Neutrophil (primary cell): ENCODE measurements around the gene TRIM17.

Experiments
- H3K27ac ChIP-seq: fragments of 200-600 bp; sonication (generic); 2 replicates; pipeline ENCODE4 v1.5.1; 2016; ENCODE audit warnings: mild to moderate bottlenecking, moderate library complexity
- H3K27me3 ChIP-seq: fragments of 200-600 bp; sonication (generic); 2 replicates; pipeline ENCODE4 v1.6.0; 2016; ENCODE audit warnings: mild to moderate bottlenecking
- H3K36me3 ChIP-seq: fragments of 200-600 bp; sonication (generic); 2 replicates; pipeline ENCODE4 v1.5.1; 2017
- H3K4me1 ChIP-seq, 2 experiments: fragments of 200-600 bp in 1 of 2; sonication (generic) in 1 of 2; 1 replicate in 1 of 2; 2 replicates in 1 of 2; pipeline versions ENCODE4 v1.5.1 to v1.6.1; 2013 to 2016; ENCODE audit warnings: low read depth in 1 of 2, low read length in 1 of 2, mild to moderate bottlenecking in 1 of 2, moderate library complexity in 1 of 2; ENCODE audit not compliant: control insufficient read depth in 1 of 2, insufficient read depth in 1 of 2
- H3K4me3 ChIP-seq, 2 experiments: fragments of 200-600 bp in 1 of 2; sonication (generic) in 1 of 2; 1 replicate in 1 of 2; 2 replicates in 1 of 2; pipeline ENCODE4 v1.5.1; 2013 to 2016; ENCODE audit warnings: low read depth in 1 of 2, low read length in 1 of 2, mild to moderate bottlenecking in 1 of 2, moderate library complexity in 1 of 2
- H3K9me3 ChIP-seq: fragments of 200-600 bp; sonication (generic); 2 replicates; pipeline ENCODE4 v1.5.1; 2016
- TF ChIP-seq, protein P1 (sequence below): fragments of 200-600 bp; sonication (generic); IDR thresholded peaks from 2 replicates; pipeline ENCODE4 v1.5.1; 2016; ENCODE audit warnings: antibody characterized with exemption

Gene TRIM17

DNA sequence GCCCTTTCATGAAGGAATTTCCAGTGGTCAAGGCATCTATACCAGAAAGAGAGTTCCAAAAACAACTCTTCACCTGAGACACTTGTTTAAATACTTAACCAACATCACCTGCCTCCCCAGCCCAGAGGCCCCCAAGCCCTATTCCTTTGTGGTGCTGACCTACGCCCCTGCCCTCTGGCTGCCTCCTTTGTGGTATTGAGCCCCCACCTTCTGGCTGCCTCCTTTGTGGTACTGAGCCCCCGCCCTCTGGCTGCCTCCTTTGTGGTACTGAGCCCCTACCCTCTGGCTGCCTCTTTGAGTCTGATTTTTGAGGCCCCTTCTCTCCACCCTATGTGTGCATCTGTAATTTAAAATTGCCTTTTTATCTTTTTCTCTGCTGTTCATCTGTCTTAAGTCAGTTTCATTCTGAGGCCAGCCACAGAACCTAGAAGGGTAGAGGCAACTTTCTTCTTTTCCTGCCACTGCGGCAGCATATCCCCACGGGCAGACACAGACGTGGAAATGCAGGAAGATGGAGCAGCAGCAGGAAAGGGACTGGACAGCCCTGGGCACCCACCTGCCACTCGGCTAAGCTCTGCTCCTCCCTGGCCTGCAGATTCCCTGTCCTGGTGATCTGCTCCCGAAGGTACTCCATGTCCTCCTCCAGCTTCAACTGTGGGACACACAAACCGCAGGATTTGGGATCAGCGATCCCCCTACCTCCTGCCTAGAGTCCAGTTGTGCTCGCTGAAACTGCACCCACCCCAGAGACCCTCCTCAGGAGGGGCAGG lies 3.2 kb downstream of the TRIM17 start:
- Histone ChIP-seq H3K4me3 (no peak overlapping the region), H3K36me3 (peaks cover 14% of the 10 kb centered on the region), H3K27ac (no peak overlapping the region), H3K27me3 (peaks cover 51% of the 10 kb centered on the region), H3K9me3 (no peaks in the 10 kb centered on the region), H3K4me1 (peaks cover 0 to 6% of the 10 kb centered on the region in 2 experiments)
- TF ChIP-seq, protein P1, sequence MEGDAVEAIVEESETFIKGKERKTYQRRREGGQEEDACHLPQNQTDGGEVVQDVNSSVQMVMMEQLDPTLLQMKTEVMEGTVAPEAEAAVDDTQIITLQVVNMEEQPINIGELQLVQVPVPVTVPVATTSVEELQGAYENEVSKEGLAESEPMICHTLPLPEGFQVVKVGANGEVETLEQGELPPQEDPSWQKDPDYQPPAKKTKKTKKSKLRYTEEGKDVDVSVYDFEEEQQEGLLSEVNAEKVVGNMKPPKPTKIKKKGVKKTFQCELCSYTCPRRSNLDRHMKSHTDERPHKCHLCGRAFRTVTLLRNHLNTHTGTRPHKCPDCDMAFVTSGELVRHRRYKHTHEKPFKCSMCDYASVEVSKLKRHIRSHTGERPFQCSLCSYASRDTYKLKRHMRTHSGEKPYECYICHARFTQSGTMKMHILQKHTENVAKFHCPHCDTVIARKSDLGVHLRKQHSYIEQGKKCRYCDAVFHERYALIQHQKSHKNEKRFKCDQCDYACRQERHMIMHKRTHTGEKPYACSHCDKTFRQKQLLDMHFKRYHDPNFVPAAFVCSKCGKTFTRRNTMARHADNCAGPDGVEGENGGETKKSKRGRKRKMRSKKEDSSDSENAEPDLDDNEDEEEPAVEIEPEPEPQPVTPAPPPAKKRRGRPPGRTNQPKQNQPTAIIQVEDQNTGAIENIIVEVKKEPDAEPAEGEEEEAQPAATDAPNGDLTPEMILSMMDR, result no peak

DNA sequence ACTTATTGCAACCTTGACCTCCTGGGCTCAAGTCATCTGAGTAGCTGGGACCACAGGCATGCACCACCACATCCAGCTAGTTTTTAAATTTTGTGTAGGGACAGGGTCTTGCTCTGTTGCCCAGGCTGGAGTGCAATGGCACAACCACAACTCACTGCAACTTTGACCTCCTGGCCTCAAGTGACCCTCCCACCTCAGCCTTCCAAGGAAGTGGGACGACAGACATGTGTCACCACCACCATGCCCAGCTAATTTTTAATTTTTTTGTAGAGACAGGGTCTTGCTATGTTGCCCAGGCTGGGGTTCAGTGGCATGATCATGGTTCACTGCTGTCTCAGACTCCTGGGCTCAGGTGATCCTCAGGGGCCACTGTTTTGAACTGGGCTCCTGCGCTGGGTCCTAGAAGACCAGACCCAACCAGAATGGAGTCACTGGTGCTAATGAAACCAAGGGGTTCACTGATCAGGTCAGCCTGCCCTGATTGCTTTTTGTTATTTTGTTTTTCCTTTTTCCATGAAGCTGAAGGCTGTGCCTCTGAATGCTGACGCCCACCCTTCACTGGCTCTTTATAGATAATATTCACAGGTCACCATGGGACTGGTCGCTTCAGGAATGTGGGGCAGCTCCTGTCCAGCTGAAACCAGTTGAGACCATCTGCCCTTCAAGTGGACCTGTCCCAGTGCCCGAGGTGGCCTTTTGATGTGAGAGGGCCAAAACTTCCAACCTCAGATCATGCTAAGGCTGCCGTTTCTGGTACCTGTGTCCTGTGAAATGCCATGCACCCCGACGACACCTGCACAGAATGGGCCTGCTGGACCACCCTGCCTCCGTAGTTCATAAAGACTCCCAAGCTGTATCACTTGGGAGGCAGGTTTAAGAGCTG lies 4.9 kb downstream of the TRIM17 start:
- H3K9me3 ChIP-seq, result no peaks in the 10 kb centered on the region
- H3K4me1 ChIP-seq, result peaks cover 9 to 15% of the 10 kb centered on the region in 2 experiments
- H3K36me3 ChIP-seq, result peaks cover 14% of the 10 kb centered on the region
- TF ChIP-seq, protein P1, result no peak
- H3K4me3 ChIP-seq, result no peak overlapping the region
- H3K27me3 ChIP-seq, result peaks cover 35% of the 10 kb centered on the region
- H3K27ac ChIP-seq, result no peak overlapping the region

DNA sequence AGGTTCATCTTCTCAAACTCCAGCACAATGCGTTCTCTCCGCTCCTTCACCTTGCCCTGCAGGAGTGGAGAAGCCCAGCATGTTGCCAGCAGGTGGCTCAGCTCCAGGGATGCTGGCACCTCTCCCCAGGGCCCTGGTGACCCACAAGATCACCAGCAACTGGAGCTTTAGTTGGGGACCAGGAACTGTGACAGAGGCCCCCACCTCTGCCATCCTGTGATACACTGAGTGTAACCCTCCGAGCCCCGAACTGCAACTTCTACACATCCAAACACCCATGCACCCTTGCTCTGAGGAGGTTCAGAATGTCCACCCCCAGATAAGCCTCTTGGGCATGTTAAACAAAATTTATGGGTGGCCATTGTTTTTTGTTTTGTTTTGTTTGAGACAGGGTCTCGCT lies 5.5 kb downstream of the TRIM17 start:
- no peak overlapping the region for H3K27ac ChIP-seq
- TF ChIP-seq, protein P1, result no peak
- no peak overlapping the region for H3K4me3 ChIP-seq
- H3K27me3 ChIP-seq, result peaks cover 28% of the 10 kb centered on the region
- H3K36me3 ChIP-seq, result peaks cover 14% of the 10 kb centered on the region
- H3K4me1 ChIP-seq, result peaks cover 9 to 12% of the 10 kb centered on the region in 2 experiments
- H3K9me3 ChIP-seq, result no peaks in the 10 kb centered on the region

DNA sequence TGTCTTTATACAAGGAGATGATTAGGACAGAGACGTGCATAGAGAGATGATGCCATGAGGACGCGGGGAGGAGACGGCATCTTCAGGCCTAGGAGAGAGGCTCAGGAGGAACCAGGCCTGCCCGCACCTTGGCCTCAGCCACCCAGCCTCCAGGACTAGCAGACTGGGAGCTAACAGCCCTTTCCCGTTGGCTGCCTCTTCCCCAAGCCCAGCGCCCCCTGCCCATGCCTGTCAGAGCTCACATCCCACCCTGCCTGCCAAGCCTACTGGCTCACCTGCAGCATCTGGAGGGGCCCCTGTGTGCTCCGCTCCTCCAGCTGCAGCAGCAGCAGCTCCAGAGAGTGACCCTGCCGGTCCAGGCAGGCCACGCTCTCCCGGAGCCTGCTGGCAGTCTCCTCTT lies 6.0 kb downstream of the TRIM17 start:
- TF ChIP-seq, protein P1, result no peak
- Histone ChIP-seq H3K4me1 (peaks cover 11 to 15% of the 10 kb centered on the region in 2 experiments), H3K36me3 (peaks cover 14% of the 10 kb centered on the region), H3K27me3 (peaks cover 23% of the 10 kb centered on the region), H3K9me3 (no peaks in the 10 kb centered on the region), H3K27ac (no peak overlapping the region), H3K4me3 (no peak overlapping the region)

DNA sequence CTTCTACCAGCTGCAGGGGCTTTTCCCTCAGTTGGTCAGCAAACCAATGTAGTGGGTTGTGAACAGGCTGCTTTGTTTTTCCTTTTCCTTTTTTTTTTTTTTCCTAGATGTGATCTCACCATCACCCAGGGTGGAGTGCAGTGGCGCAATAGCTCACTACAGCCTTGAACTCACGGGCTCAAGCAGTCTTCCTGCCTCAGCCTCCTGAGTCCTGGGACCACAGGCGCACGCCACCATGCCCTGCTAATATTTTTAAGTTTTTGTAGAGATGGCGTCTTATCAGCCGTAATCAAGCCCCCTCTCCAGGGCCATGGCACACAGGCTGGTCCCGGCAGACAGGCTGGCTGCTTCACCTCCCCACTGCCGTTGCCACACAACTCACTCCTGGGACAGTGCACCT lies 6.6 kb downstream of the TRIM17 start:
- peaks cover 17% of the 10 kb centered on the region for H3K27me3 ChIP-seq
- peaks cover 14% of the 10 kb centered on the region for H3K36me3 ChIP-seq
- TF ChIP-seq, protein P1, result no peak
- no peak overlapping the region for H3K27ac ChIP-seq
- H3K4me1 ChIP-seq, result peaks cover 18 to 21% of the 10 kb centered on the region in 2 experiments
- H3K9me3 ChIP-seq, result no peaks in the 10 kb centered on the region
- no peak overlapping the region for H3K4me3 ChIP-seq
